GM10847 (cell line): ENCODE data around the gene PTPA.

ENCODE experiments used
- POLR2A ChIP-seq: IDR thresholded peaks from 2 replicates; pipeline ENCODE4 v1.6.1; 2011; ENCODE audit not compliant: insufficient read length; ENCODE audit errors: extremely low read depth

Gene PTPA

GRCh38 chr9:129150672-129151211 is 39.5 kb downstream of the PTPA start:
- TF ChIP-seq POLR2A, result no peak

GRCh38 chr9:129151469-129151868 is 40.3 kb downstream of the PTPA start:
- TF ChIP-seq POLR2A, result no peak

GRCh38 chr9:129154866-129155477 is 43.8 kb downstream of the PTPA start:
- TF ChIP-seq POLR2A, result no peak

GRCh38 chr9:129156163-129156562 is 44.9 kb downstream of the PTPA start:
- no peak for TF ChIP-seq POLR2A

- TF ChIP-seq POLR2A, result no peak
These were observed 49.7 kb downstream of the PTPA start for GRCh38 chr9:129160712-129161533.

GRCh38 chr9:129161534-129161837 is 50.3 kb downstream of the PTPA start:
- no peak for TF ChIP-seq POLR2A

GRCh38 chr9:129162497-129163197 is 51.4 kb downstream of the PTPA start:
- TF ChIP-seq POLR2A, result no peak

- no peak for TF ChIP-seq POLR2A
These were observed 52.5 kb downstream of the PTPA start for GRCh38 chr9:129163753-129164152.

GRCh38 chr9:129164246-129164930 is 53.2 kb downstream of the PTPA start:
- TF ChIP-seq POLR2A, result no peak

GRCh38 chr9:129165198-129165597 is 54.0 kb downstream of the PTPA start:
- no peak for TF ChIP-seq POLR2A

- no peak for TF ChIP-seq POLR2A
These were observed 55.7 kb downstream of the PTPA start for GRCh38 chr9:129166623-129167557.

GRCh38 chr9:129170229-129170628 is 59.0 kb downstream of the PTPA start:
- TF ChIP-seq POLR2A, result no peak

GRCh38 chr9:129171993-129172751 is 61.0 kb downstream of the PTPA start:
- TF ChIP-seq POLR2A, result no peak

- no peak for TF ChIP-seq POLR2A
These were observed 61.6 kb downstream of the PTPA start for GRCh38 chr9:129172816-129173215.
